GM21576 (cell line): ENCODE data around the gene SLC7A11.

Experiments
- ATAC-seq: cut with Tn5 transposase; IDR thresholded peaks from one replicate; pipeline ENCODE4 v1.9.1; 2021; ENCODE audit warnings: mild to moderate bottlenecking, moderate library complexity; ENCODE audit not compliant: unreplicated experiment

Gene SLC7A11

DNA sequence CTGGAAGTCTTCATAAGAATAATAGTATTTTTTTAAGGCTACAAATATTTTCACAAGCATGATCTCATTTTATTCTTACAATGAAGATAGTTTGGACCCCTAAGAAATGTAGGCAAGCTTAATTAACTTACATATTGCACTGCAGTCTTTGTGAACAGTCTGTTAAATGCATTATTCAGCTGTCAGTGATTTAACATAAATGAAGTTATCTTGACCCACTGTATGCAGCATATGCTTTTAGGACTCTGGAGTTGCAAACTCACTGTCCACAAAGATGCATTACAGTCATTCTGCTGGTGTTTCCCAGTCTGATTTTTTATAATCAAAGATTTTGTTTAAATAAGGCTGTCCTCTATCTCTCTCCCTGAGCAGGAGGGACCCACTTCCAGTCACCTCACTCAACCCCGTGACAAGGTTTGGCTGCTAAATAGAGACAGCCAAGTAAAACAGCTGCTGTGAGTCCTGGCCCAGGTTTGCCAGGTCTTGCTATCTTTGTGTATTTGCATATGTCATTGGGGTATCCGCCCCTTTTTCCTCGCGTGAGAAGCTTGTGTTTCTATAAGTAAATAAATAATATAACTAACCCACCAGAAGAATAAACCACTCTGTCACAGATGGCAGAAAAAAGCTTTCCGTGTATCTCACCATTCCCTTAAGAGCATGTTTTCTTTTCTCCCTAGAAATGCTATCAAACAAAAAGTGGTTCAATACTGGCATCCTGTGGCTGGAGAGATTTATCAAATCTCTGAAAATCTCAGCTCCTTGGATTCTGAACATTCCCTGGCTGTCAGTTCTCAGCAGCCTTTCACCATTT, 67.0 kb downstream of the SLC7A11 start:
- no peak for ATAC-seq

DNA sequence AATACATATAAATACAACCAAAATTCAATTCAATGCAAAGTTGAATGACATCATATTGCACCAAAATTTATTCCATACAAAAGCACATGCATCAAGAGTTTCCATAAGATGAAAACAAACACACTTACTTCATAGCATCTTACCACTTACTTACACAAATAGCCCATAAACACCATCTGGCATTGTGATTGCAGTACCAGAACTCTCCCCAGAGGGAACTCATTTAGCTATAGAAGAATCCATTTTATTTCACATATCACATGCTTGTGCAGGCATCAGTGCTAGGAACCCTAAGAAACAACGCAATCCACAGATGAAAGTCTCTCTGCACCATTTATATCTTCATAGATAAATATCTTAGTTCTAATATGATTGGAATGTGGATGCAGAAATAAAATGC, 77.9 kb downstream of the SLC7A11 start:
- ATAC-seq: no peak

DNA sequence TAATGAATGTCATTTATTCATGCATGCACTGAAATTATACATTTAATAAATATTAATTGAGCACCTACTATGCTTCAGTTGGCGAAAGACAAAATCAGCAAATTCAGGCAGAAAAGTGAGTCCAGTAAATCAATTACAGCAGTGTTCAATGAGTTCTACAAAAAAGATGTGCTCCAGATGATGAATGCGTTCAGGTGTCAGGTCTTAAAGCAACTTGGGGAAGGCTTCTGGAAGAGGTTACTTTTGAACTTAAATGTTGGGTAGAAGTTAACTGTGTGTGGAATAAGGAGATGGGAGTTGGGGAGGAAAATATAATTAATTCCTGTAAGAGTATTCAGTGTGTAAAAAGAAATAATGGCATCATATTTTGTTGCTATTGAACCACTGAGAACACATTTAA, 79.0 kb downstream of the SLC7A11 start:
- no peak for ATAC-seq

DNA sequence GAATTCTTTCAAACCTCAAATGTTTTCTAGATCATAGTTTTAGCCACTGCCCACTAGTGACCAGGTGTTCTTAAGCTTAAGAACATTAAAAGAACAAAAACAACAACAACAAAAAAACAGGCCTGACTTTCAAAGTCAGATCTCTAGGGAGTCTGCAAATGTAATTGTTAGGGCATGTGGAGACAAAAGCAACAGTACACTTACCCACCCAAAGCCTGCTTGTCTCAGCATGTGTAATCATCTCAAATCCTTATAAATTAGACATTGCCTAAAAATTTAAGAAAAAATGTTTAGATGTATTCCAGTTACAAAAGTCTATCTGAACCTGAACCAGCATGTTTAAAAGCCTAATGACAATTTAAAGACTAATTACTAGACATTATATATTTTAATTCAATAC, 79.9 kb downstream of the SLC7A11 start:
- ATAC-seq: no peak

DNA sequence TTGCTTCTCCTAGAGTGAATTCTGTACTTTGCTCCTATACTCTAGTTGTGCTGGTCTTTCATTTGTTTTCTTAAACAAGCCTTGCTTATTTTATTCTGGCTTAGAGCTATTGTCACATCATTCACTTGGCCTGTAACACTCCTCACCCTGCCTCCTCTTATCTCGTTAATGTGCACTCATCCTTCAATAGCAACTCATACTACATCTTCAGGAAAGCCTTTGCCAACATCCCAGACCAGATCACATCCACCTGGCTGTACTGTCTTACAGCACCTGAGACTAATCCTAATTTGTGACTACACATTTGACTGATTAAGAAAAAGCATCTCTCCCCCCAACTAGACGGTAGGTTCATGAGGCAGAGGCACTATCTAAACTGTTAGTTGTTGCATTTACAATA, 80.8 kb downstream of the SLC7A11 start:
- no peak for ATAC-seq

DNA sequence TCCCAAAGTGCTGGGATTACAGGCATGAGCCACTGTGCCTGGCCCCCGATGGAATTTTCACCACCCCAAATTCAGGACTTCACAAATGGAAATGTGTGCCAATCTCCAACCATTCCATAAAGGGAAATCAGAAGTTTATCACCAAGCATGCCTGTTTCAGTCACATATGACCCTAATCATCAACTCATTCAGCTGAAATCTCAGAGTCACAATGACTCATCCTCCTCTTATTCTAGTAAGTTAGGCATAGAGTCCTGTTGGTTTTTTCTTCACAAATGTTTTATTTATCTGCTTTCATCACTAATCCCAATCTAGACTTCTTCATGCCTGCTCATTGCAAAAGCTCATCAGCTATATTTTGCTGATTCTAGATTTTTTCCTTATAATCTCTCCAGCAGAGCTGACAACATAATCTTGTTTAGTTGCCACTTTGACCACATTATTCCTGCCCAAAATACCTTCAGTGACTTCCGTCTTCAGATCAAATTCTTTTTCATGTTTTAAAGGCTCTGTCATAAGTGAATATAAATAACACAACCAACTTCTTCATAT, 83.3 kb downstream of the SLC7A11 start:
- ATAC-seq: no peak

DNA sequence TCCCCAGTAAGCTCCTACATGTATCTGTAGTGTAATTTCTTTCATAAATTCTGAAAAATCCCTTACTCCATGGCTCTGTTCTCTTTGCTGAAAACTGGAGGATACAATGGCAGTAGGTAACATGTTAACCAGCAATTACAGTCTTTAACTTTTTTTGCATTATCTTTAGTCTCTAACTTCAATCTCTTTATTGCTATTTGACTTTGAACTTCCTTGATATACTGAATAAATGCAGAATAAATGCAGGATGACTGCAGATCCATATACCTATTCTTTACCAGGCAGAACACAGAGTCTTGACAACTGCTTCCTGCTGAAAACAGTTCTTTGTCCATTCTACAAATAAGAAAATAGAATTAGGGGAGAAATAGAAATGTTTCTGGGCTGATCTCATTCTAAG, 101.3 kb downstream of the SLC7A11 start:
- ATAC-seq: no peak

DNA sequence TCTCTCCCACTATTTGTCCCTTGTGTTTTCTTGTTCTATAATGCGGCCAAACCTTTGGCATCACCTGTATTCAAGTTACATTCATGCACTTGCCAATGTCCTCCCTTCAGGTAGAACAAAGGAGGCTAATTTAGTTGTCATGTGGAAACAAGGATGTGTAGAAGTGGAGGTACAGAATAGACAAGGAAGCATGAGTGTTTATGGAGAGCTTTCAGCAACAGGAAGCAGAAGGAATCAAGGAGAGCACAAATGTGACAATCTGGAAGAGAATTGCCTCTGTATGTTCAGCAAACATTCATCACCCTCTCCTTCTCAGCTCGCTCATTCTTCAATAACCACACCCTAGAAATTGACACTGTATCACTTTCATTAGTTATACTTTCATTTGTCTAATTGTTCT, 103.4 kb downstream of the SLC7A11 start:
- ATAC-seq: no peak

DNA sequence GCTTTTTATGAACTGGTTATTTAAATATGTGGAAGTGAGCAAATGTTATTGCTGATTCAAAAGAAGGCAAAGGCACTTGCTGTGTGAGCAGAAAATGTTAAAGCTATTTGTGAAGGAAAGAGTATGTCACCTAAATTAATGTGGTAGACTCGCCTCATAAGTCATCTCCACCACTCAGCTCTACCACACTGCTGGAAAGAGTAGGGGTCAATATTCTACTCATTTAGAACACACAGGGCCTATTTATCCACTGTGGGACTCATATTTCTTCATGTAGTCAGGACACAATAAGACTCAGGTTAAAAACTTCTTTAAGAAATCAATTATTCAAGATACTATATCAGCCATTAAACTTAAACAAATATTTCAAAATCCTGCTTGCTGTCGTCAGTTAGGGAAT, 106.5 kb downstream of the SLC7A11 start:
- no peak for ATAC-seq

DNA sequence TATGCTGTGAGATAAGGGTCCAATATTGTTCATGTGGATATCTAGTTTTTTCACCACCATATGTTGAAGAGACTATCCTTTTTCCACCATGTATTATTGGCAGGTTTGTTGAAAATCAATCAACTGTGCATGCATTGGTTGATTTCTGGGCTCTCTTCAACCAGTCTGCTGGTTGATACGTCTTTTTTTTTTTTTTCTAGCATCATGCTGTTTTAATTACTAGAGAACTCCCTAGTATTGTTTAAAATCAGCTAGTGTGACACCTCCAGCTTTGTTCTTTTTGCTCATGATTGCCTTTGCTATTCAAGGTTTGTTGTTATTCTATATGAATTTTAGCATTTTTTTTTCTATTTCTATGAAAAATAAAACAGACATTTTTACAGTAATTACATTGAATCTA, 123.9 kb downstream of the SLC7A11 start:
- no peak for ATAC-seq

DNA sequence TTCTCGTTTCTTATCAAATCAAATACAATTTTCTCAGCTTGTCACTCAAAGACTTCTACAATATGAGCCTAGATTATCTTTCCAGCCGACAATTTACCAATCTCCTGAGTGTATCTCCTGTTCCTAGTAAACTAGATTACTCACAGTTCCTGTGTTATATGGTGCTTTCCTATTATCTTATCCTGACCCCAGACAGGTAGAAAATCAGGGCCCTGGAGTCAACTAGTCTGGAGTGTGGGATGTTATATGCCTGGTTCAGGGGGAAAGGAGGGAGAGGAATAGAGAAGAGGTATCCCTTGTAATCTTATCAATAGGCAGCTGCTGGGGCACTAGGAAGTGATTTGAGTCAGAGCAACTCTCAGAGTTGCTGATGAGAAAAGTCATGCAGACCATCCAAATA, 127.1 kb downstream of the SLC7A11 start:
- no peak for ATAC-seq

DNA sequence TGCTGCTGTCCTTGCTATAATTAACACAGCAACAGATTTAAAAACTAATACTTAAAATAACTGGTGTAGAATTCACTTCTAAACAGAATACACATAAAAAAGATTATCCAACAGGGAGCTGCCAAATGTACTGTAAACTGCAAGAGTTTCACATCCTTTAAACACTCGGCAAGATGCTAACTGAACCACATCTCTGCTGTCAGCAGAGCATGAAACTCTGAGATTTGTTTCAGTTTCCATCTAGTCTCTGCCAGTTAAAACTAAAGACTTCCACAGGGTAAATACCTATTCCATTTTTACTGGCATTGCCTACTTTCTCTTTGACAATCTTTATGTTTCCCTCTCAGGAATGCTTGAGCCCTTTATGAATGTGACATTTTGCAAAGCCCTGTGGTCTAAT, 127.7 kb downstream of the SLC7A11 start:
- peak; percentile 100 for ATAC-seq
